ENCODE measurements around the gene MZB1.
"Not testable (repeated sequence)": the region's sequence is repeated elsewhere in the genome, so short reads cannot be mapped to it uniquely, and the experiment has no call there.

The MZB1 gene

DNA sequence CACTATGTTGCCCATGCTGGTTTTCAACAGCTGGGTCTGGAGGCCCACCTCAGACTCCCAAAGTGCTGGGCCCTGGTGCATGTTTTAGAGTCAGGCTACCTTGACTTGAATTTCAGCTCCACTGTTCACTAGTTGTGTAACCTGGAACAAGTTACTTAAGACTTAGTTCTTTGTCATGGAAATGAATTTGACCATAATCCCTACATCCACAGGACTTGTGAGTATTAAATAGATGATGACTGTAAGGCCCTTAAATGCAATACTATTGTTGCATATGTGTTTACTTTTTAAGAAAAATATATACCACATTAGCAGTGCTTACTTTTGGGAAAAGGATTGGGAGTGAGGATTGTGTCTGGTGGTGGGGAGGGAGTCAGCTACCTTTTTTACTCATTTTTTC, 31.6 kb downstream of the MZB1 start:
- H3K4me3 ChIP-seq (ENCODE audit: low read depth, low read length): no peak overlapping the region
- TF ChIP-seq, protein P1, sequence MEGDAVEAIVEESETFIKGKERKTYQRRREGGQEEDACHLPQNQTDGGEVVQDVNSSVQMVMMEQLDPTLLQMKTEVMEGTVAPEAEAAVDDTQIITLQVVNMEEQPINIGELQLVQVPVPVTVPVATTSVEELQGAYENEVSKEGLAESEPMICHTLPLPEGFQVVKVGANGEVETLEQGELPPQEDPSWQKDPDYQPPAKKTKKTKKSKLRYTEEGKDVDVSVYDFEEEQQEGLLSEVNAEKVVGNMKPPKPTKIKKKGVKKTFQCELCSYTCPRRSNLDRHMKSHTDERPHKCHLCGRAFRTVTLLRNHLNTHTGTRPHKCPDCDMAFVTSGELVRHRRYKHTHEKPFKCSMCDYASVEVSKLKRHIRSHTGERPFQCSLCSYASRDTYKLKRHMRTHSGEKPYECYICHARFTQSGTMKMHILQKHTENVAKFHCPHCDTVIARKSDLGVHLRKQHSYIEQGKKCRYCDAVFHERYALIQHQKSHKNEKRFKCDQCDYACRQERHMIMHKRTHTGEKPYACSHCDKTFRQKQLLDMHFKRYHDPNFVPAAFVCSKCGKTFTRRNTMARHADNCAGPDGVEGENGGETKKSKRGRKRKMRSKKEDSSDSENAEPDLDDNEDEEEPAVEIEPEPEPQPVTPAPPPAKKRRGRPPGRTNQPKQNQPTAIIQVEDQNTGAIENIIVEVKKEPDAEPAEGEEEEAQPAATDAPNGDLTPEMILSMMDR (IDR thresholded peaks at IDR 0.05; ENCODE audit: low read depth, low read length): no peak

DNA sequence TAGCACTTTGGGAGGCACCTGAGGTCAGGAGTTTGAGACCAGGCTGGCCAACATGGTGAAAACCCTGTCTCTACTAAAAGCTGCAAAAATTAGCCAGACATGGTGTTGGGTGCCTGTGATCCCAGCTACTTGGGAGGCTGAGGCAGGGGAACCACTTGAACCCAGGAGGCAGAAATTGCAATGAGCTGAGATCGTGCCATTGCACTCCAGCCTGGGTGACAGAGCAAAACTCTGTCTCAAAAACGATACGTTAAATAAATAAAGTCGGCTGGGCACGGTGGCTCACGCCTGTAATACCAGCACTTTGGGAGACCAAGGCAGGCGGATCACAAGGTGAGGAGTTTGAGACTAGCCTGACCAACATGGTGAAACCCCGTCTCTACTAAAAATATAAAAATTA, 33.8 kb downstream of the MZB1 start:
- not testable (repeated sequence) for H3K4me3 ChIP-seq (ENCODE audit: low read depth, low read length)

DNA sequence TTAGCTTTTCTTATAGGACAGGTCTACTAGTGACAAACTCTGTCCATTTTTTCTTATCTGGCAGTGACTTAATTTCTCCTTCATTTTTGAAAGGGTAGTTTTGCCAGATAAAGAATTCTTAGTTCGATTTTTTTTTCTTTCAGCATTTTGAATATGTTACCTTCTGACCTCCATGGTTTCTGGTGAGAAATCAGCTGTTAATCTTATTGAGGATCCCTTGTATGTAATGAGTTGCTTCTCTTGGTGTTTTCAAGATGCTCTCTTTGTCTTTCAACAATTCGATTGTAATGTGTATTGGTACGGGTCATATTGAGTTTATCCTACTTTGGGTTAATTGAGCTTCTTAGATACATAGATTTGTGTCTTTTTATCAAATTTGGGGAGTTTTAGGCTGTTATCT, 35.5 kb downstream of the MZB1 start:
- TF ChIP-seq, protein P1 (IDR thresholded peaks at IDR 0.05; ENCODE audit: low read depth, low read length): no peak
- H3K4me3 ChIP-seq (ENCODE audit: low read depth, low read length): no peak overlapping the region

DNA sequence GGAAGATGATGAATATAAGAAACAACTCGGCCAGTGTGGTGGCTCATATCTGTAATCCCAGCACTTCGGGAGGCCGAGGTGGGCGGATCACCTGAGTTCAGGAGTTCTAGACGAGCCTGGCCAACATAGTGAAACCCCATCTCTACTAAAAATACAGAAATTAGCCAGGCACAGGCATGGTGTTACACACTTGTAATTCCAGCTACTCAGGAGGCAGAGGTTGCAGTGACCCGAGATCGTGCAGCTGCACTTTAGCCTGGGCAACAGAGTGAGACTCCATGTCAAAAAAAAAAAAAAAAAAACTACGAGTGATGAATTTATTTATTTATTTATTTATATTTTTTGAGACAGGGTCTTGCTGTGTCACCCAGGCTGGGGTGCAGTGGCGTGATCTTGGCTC, 41.9 kb downstream of the MZB1 start:
- H3K4me3 ChIP-seq (ENCODE audit: low read depth, low read length): not testable (repeated sequence)

DNA sequence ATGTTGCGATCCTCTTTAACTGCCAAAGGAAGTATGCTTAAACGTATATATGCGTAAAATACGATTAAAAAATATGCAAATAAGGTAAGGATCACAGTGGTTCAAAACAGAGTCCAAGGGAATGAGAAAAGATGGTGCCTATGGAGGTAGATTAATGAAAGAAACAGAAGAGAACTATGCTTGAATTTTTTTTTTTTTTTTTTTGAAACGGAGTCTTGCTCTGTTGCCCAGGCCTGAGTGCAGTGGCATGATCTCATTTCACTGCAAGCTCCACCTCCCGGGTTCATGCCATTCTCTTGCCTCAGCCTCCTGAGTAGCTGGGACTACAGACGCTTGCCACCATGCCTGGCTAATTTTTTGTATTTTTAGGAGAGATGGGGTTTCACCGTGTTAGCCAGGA, 44.3 kb downstream of the MZB1 start:
- not testable (repeated sequence) for H3K4me3 ChIP-seq (ENCODE audit: low read depth, low read length)

DNA sequence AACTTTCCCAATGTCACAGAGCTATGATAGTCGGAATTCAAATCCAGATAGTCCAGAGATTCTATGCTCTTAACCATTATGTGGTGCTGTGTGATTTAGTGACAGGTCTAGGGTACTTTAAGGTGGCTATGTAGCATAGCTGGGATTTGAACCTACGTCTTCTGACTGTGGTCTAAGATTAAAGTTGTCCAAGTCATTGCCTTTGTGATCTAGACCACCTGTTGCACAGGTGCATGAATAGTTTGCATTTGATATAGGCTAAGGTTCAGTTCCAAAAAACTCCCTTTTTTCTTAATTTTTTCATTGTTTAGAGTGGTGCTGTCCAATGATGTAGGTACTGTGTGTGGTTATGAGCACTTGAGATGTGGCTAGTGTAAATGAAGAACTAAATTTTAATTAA, 45.5 kb downstream of the MZB1 start:
- H3K4me3 ChIP-seq (ENCODE audit: low read depth, low read length): no peak overlapping the region
- TF ChIP-seq, protein P1 (IDR thresholded peaks at IDR 0.05; ENCODE audit: low read depth, low read length): no peak

DNA sequence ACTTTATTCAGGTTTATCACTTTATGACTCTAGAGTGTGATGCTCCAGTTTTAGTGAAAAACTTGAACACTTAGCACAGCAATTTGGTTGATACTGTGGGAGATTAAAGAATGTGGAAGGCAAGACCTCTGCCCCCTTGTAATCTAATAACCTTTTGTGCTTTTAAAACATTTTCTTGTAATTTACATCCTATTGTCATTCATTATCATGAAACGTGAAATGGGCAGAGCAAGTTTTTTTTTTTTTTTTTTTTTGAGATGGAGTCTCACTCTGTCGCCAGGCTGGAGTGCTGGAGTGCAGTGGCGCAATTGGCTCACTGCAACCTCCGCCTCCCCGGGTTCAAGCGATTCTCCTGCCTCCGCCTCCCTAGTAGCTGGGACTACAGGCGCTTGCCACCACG, 46.2 kb downstream of the MZB1 start:
- peak overlapping the region; percentile 99 for H3K4me3 ChIP-seq (ENCODE audit: low read depth, low read length)
- TF ChIP-seq, protein P1 (IDR thresholded peaks at IDR 0.05; ENCODE audit: low read depth, low read length): no peak

DNA sequence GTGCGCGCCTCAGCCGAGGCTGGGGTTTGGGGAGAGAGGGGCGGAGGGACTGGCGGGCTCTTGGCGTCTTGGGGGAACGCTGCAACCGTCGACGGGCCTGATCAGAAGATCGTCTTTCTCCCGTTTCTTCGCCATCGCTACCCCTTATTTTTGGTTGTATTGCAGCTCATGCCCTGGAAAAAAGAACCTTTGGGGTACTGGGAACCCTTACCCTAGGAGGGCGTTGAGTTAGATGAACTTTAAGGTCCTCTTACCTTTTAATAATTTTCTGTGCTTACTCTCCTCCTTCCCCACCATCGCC, 47.3 kb downstream of the MZB1 start:
- peak overlapping the region; percentile 99 for H3K4me3 ChIP-seq (ENCODE audit: low read depth, low read length)
- TF ChIP-seq, protein P1 (IDR thresholded peaks at IDR 0.05; ENCODE audit: low read depth, low read length): no peak

DNA sequence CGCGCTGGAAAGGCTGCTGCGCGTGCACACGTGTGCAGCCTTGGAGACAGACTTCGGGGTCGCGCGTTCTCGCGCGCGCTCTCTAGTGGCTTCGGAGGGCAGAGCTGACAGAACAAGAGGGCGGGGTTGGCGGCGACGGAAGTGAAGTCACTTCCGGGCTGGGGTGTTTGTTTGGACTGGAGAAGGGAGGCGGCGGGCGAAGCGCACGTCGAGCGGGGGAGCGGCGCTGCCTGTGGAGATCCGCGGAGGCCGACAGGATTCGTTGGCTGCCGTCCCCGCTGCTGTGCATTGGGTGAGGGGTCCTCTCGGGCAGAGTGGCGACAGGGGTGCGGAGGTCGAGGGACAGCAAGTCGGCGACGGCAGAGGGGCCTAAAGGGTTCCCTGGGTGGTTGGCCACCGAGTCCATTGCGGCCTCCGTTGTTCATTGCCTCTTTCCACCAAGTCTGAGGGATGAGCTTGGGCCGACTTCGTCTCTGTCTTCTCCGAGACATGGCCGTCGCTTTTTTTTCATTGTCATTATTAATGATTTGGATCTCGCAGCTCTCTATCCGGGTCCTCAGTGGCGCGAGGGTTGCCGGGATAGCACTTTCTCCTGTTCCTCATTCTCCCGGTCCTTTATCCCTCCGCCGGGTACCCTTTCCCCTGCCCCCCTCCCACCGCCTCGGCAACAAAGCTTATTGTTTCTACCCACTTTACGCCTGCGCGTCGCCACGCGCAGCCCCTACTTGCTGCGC, 47.9 kb downstream of the MZB1 start, which contains the start of gene PAIP2:
Gene PAIP2 (plus strand): TSS at position 166 of the 734 bp plus-strand sequence. CDS start 21,931 bp downstream, outside the sequence.
- peak within 1 kb of the TSS; percentile 99 for H3K4me3 ChIP-seq (ENCODE audit: low read depth, low read length)
- TF ChIP-seq, protein P1 (IDR thresholded peaks at IDR 0.05; ENCODE audit: low read depth, low read length): peak; percentile 51

Measured in WI38 (cell line).